HepG2 (cell line): ENCODE measurements around the gene AGO4. TPM values are rescaled to one million over a fixed set of nuclear protein-coding genes. Genes with fewer than 3 reads are reported as not detected.

Experiments used
- ATAD3A ChIP-seq: sonication (generic); formaldehyde crosslinking; IDR thresholded peaks from 2 replicates; pipeline ENCODE4 v1.4.0; 2020; ENCODE audit warnings: missing genetic modification reagents
- ATF1 ChIP-seq: IDR thresholded peaks from 2 replicates; pipeline ENCODE4 v1.6.1; 2016; ENCODE audit warnings: mild to moderate bottlenecking, control low read depth
- CCDC6 ChIP-seq: sonication (generic); formaldehyde crosslinking; IDR thresholded peaks from 2 replicates; pipeline ENCODE4 v1.8.1; 2022; ENCODE audit warnings: mild to moderate bottlenecking, missing genetic modification reagents, moderate library complexity
- EP300 ChIP-seq, 3 experiments: sonication (generic) in 1 of 3; formaldehyde crosslinking in 1 of 3; IDR thresholded peaks; 2 replicates each; pipeline versions ENCODE4 v1.5.1 to v1.6.1; 2011 to 2020; ENCODE audit warnings: low read depth in 2 of 3, low read length in 2 of 3, borderline replicate concordance in 1 of 3, improper control_type of control experiment in 1 of 3, mild to moderate bottlenecking in 1 of 3, missing genetic modification reagents in 1 of 3, moderate library complexity in 1 of 3
- MLX ChIP-seq: IDR thresholded peaks from 2 replicates; pipeline ENCODE4 v1.6.1; 2016
- NFKBIZ ChIP-seq: IDR thresholded peaks from 2 replicates; pipeline ENCODE4 v1.6.1; 2018; ENCODE audit warnings: missing genetic modification reagents, missing compliant biosample characterization
- NR2C2 ChIP-seq: sonication (generic); formaldehyde crosslinking; IDR thresholded peaks from 2 replicates; pipeline ENCODE4 v1.4.0; 2020; ENCODE audit warnings: missing genetic modification reagents, mild to moderate bottlenecking, moderate library complexity, borderline replicate concordance
- PCBP1 ChIP-seq: fragments of 200-400 bp; formaldehyde crosslinking; IDR thresholded peaks from 2 replicates; pipeline ENCODE4 v1.6.1; 2017; ENCODE audit warnings: mild to moderate bottlenecking, low read depth, low read length, borderline replicate concordance
- RBFOX2 ChIP-seq: fragments of 200-400 bp; formaldehyde crosslinking; IDR thresholded peaks from 2 replicates; pipeline ENCODE4 v1.6.1; 2017; ENCODE audit warnings: low read depth, mild to moderate bottlenecking, low read length
- SATB2 ChIP-seq: sonication (generic); formaldehyde crosslinking; IDR thresholded peaks from 2 replicates; pipeline ENCODE4 v1.5.0; 2020; ENCODE audit warnings: missing genetic modification reagents
- SNRNP70 ChIP-seq: fragments of 200-400 bp; formaldehyde crosslinking; IDR thresholded peaks from 2 replicates; pipeline ENCODE4 v1.6.1; 2017; ENCODE audit warnings: mild to moderate bottlenecking, low read depth, low read length, moderate library complexity
- SUZ12 ChIP-seq: fragments of 150-350 bp; IDR thresholded peaks from 2 replicates; pipeline ENCODE4 v1.6.1; 2014; ENCODE audit warnings: low read depth, low read length
- TAF15 ChIP-seq: fragments of 200-400 bp; formaldehyde crosslinking; IDR thresholded peaks from one replicate; pipeline ENCODE4 v1.6.1; 2018; ENCODE audit warnings: mild to moderate bottlenecking, low read depth, low read length; ENCODE audit not compliant: poor library complexity, severe bottlenecking
- TGIF2 ChIP-seq: IDR thresholded peaks from 2 replicates; pipeline ENCODE4 v1.6.1; 2016; ENCODE audit warnings: control low read depth, missing compliant biosample characterization
- ZFX ChIP-seq: sonication (generic); formaldehyde crosslinking; IDR thresholded peaks from 2 replicates; pipeline ENCODE4 v1.4.0; 2020; ENCODE audit warnings: mild to moderate bottlenecking, low read depth, missing genetic modification reagents, moderate library complexity
- ZMYM3 ChIP-seq: sonication (generic); formaldehyde crosslinking; IDR thresholded peaks from 2 replicates; pipeline ENCODE4 v1.5.1; 2020; ENCODE audit warnings: mild to moderate bottlenecking, missing genetic modification reagents
- ZNF460 ChIP-seq: sonication (generic); formaldehyde crosslinking; IDR thresholded peaks from 2 replicates; pipeline ENCODE4 v1.5.1; 2020; ENCODE audit warnings: missing genetic modification reagents, mild to moderate bottlenecking, borderline replicate concordance
- ZNF639 ChIP-seq: conservative IDR thresholded peaks from 2 replicates; pipeline ENCODE4 v1.6.1; 2018; ENCODE audit warnings: missing genetic modification reagents
- polyA plus RNA-seq, 8 experiments: library from polyadenylated mRNA; depleted of rRNA in 3 of 8; stranded (reverse) in 7 of 8; unstranded in 1 of 8; fragments of >200 nt; fragmentation: Illumina TruSeq in 4 of 8; extraction: Trizol in 4 of 8; gene quantifications; 2 replicates each; pipeline versions ENCODE4 v1.2.1 to v1.2.3, GENCODE V29; 2011 to 2016; ENCODE audit warnings: low read depth in 4 of 8, missing spikeins in 1 of 8, mixed read lengths in 1 of 8; ENCODE audit not compliant: insufficient read depth in 1 of 8
- total RNA-seq, 5 experiments: library from RNA; depleted of rRNA; stranded (reverse); fragments of >200 nt; fragmentation: Illumina TruSeq; extraction: Trizol; gene quantifications; 2 replicates each; pipeline ENCODE4 v1.2.3, GENCODE V29; 2016; ENCODE audit warnings: low read depth in 1 of 5
- TF ChIP-seq, protein P1 (sequence below): sonication (generic); formaldehyde crosslinking; conservative IDR thresholded peaks from 2 replicates; pipeline ENCODE4 v1.4.0; 2020; ENCODE audit warnings: missing genetic modification reagents
- TF ChIP-seq, protein P2 (sequence below): sonication (generic); formaldehyde crosslinking; IDR thresholded peaks from 2 replicates; pipeline ENCODE4 v1.5.1; 2020; ENCODE audit warnings: missing genetic modification reagents, mild to moderate bottlenecking, borderline replicate concordance

AGO4 gene
- total and polyA plus RNA-seq, 2 of the 13 experiments (the other 11 are each of a cell fraction or from before 2014, with no cell fraction given) = 6.0 to 13.8 TPM

- TF ChIP-seq, protein P1, sequence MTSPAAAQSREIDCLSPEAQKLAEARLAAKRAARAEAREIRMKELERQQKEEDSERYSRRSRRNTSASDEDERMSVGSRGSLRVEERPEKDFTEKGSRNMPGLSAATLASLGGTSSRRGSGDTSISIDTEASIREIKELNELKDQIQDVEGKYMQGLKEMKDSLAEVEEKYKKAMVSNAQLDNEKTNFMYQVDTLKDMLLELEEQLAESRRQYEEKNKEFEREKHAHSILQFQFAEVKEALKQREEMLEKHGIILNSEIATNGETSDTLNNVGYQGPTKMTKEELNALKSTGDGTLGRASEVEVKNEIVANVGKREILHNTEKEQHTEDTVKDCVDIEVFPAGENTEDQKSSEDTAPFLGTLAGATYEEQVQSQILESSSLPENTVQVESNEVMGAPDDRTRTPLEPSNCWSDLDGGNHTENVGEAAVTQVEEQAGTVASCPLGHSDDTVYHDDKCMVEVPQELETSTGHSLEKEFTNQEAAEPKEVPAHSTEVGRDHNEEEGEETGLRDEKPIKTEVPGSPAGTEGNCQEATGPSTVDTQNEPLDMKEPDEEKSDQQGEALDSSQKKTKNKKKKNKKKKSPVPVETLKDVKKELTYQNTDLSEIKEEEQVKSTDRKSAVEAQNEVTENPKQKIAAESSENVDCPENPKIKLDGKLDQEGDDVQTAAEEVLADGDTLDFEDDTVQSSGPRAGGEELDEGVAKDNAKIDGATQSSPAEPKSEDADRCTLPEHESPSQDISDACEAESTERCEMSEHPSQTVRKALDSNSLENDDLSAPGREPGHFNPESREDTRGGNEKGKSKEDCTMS = no peak
- TF ChIP-seq SATB2 (no peak), RBFOX2 (peak; percentile 61), NFKBIZ (CRISPR knock-in tag) (no peak), ATF1 (CRISPR knock-in tag) (no peak), SUZ12 (no peak), TAF15 (no peak), EP300 (IDR thresholded peaks at IDR 0.05; ENCODE audit: low read depth in 2 of 2, low read length in 2 of 2) (no peak), EP300 (CRISPR knock-in tag; IDR thresholded peaks at IDR 0.05; ENCODE audit: borderline replicate concordance) (no peak), MLX (CRISPR knock-in tag) (no peak), ZFX (CRISPR knock-in tag) (peak; percentile 33; the same call in 1 of the 2 replicates), CCDC6 (0 out of 2 replicates have a peak, but pooled peaks have one; percentile 30), ATAD3A (CRISPR knock-in tag) (no peak), PCBP1 (no peak), SNRNP70 (no peak), ZNF639 (peak; percentile 50; the same call in 1 of the 2 replicates), ZMYM3 (peak; percentile 63; the same call in 1 of the 2 replicates), ZNF460 (CRISPR knock-in tag) (peak; percentile 9; the same call in 1 of the 2 replicates), NR2C2 (CRISPR knock-in tag) (no peak), TGIF2 (CRISPR knock-in tag) (peak; percentile 64; the same call in 1 of the 2 replicates)
- TF ChIP-seq, protein P2, sequence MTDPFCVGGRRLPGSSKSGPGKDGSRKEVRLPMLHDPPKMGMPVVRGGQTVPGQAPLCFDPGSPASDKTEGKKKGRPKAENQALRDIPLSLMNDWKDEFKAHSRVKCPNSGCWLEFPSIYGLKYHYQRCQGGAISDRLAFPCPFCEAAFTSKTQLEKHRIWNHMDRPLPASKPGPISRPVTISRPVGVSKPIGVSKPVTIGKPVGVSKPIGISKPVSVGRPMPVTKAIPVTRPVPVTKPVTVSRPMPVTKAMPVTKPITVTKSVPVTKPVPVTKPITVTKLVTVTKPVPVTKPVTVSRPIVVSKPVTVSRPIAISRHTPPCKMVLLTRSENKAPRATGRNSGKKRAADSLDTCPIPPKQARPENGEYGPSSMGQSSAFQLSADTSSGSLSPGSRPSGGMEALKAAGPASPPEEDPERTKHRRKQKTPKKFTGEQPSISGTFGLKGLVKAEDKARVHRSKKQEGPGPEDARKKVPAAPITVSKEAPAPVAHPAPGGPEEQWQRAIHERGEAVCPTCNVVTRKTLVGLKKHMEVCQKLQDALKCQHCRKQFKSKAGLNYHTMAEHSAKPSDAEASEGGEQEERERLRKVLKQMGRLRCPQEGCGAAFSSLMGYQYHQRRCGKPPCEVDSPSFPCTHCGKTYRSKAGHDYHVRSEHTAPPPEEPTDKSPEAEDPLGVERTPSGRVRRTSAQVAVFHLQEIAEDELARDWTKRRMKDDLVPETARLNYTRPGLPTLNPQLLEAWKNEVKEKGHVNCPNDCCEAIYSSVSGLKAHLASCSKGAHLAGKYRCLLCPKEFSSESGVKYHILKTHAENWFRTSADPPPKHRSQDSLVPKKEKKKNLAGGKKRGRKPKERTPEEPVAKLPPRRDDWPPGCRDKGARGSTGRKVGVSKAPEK (CRISPR knock-in tag) = 0 out of 2 replicates have a peak, but pooled peaks have one; percentile 32
These were observed at the start of gene AGO4 (continued) for GRCh38 chr1:35807614-35808449.
